Peyer's patch (tissue), 4 donors: ENCODE results near the gene CCDC85C.

ENCODE experiments used
- POLR2A ChIP-seq, 2 donors: fragments of 450-650 bp; IDR thresholded peaks; one replicate each; pipeline ENCODE4 v1.5.1; 2017; ENCODE audit warnings: antibody characterized with exemption in 2 of 2, mild to moderate bottlenecking in 2 of 2, moderate library complexity in 2 of 2
- TF ChIP-seq, protein P1 (sequence below), 6 experiments: fragments of 450-650 bp in 4 of 6; fragments of 200-600 bp in 2 of 6; sonication (generic) in 1 of 6; IDR thresholded peaks; one replicate each; pipeline ENCODE4 v1.5.1; 2017 to 2019; ENCODE audit warnings: antibody characterized with exemption in 6 of 6, mild to moderate bottlenecking in 3 of 6, moderate library complexity in 1 of 6

DNA sequence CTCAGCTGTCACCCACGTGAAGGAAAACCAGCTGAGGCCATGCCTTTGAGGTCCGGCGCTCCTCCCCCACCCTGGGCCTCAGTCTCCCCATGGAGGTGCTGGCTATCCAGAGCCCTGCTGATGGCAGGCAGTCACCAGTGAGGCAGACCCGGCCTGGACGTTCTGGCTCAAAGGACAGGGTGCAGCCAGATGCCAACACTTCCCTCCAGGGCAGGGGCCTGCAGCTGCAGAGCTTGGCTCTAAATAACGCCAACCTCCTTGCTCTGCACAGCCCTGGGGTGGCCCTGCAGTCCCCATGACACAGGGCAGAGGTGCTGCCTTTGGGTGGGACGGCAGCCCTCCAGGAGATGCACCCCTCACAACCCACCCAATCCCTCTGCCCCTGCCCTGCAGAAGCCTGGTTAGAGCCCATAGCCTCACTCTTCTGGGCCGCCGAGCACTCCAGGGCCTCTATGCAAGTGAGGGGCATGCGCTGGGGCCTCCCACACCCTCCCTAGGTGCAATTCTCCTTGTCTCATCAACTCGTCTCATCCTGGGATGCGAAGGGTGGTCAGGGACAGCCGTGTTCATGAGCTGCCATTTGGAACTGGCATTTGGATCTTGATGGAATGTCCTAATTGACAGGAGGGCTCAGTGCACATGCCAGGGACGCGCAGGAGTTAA is 30.4 kb downstream of the CCDC85C start:
- TF ChIP-seq POLR2A (IDR thresholded peaks at IDR 0.05): no peak
- TF ChIP-seq, protein P1, sequence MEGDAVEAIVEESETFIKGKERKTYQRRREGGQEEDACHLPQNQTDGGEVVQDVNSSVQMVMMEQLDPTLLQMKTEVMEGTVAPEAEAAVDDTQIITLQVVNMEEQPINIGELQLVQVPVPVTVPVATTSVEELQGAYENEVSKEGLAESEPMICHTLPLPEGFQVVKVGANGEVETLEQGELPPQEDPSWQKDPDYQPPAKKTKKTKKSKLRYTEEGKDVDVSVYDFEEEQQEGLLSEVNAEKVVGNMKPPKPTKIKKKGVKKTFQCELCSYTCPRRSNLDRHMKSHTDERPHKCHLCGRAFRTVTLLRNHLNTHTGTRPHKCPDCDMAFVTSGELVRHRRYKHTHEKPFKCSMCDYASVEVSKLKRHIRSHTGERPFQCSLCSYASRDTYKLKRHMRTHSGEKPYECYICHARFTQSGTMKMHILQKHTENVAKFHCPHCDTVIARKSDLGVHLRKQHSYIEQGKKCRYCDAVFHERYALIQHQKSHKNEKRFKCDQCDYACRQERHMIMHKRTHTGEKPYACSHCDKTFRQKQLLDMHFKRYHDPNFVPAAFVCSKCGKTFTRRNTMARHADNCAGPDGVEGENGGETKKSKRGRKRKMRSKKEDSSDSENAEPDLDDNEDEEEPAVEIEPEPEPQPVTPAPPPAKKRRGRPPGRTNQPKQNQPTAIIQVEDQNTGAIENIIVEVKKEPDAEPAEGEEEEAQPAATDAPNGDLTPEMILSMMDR (IDR thresholded peaks at IDR 0.05): no peak
